GM19099 (cell line): ENCODE measurements around the gene CLIP2.

ENCODE experiments used
- POLR2A ChIP-seq: IDR thresholded peaks from 3 replicates; pipeline ENCODE4 v1.6.1; 2011; ENCODE audit warnings: low read depth; ENCODE audit not compliant: insufficient read length; ENCODE audit errors: extremely low read depth

The CLIP2 gene

GRCh38 chr7:74306004-74306729, 17.0 kb downstream of the CLIP2 start:
- TF ChIP-seq POLR2A: no peak

- no peak for TF ChIP-seq POLR2A
Observed at GRCh38 chr7:74306730-74307469, 17.7 kb downstream of the CLIP2 start.

GRCh38 chr7:74307738-74308505, 18.7 kb downstream of the CLIP2 start:
- TF ChIP-seq POLR2A: no peak

- TF ChIP-seq POLR2A: no peak
Observed at GRCh38 chr7:74309181-74309580, 20.0 kb downstream of the CLIP2 start.

GRCh38 chr7:74311305-74311744, 22.1 kb downstream of the CLIP2 start:
- TF ChIP-seq POLR2A: no peak

- no peak for TF ChIP-seq POLR2A
Observed at GRCh38 chr7:74312418-74313028, 23.3 kb downstream of the CLIP2 start.

GRCh38 chr7:74317146-74317782, 28.1 kb downstream of the CLIP2 start:
- no peak for TF ChIP-seq POLR2A

GRCh38 chr7:74318043-74318442, 28.8 kb downstream of the CLIP2 start:
- no peak for TF ChIP-seq POLR2A

- TF ChIP-seq POLR2A: no peak
Observed at GRCh38 chr7:74320645-74321221, 31.5 kb downstream of the CLIP2 start.

- TF ChIP-seq POLR2A: no peak
Observed at GRCh38 chr7:74324531-74325209, 35.5 kb downstream of the CLIP2 start.

- no peak for TF ChIP-seq POLR2A
Observed at GRCh38 chr7:74325210-74325565, 36.0 kb downstream of the CLIP2 start.

- TF ChIP-seq POLR2A: no peak
Observed at GRCh38 chr7:74329225-74329624, 40.0 kb downstream of the CLIP2 start.

GRCh38 chr7:74332373-74333176, 43.4 kb downstream of the CLIP2 start:
- no peak for TF ChIP-seq POLR2A

GRCh38 chr7:74334030-74334429, 44.8 kb downstream of the CLIP2 start:
- TF ChIP-seq POLR2A: no peak

- TF ChIP-seq POLR2A: no peak
Observed at GRCh38 chr7:74337926-74338325, 48.7 kb downstream of the CLIP2 start.
